ENCODE measurements around the gene ABHD12B.

Gene ABHD12B

GRCh38 chr14:50834802-50835276 is 37.0 kb upstream of the ABHD12B start:
- H3K27ac ChIP-seq = no peak overlapping the region
- TF ChIP-seq ZFX (IDR thresholded peaks at IDR 0.05; ENCODE audit: borderline replicate concordance) (no peak), CTCF (IDR thresholded peaks at IDR 0.05) (no peak)

- TF ChIP-seq ZFX (IDR thresholded peaks at IDR 0.05; ENCODE audit: borderline replicate concordance) (no peak), CTCF (IDR thresholded peaks at IDR 0.05) (no peak)
- no peak overlapping the region for H3K27ac ChIP-seq
These were observed 36.6 kb upstream of the ABHD12B start for GRCh38 chr14:50835280-50835679.

GRCh38 chr14:50836515-50836914 is 35.3 kb upstream of the ABHD12B start:
- H3K27ac ChIP-seq = no peak overlapping the region
- no peak for TF ChIP-seq ZFX (IDR thresholded peaks at IDR 0.05; ENCODE audit: borderline replicate concordance)
- no peak for TF ChIP-seq CTCF (IDR thresholded peaks at IDR 0.05)

GRCh38 chr14:50837271-50837670 is 34.6 kb upstream of the ABHD12B start:
- H3K27ac ChIP-seq = no peak overlapping the region
- TF ChIP-seq CTCF (IDR thresholded peaks at IDR 0.05) (no peak), ZFX (IDR thresholded peaks at IDR 0.05; ENCODE audit: borderline replicate concordance) (no peak)

GRCh38 chr14:50837850-50838470 is 33.9 kb upstream of the ABHD12B start:
- no peak overlapping the region for H3K27ac ChIP-seq
- TF ChIP-seq CTCF (IDR thresholded peaks at IDR 0.05) (no peak), ZFX (IDR thresholded peaks at IDR 0.05; ENCODE audit: borderline replicate concordance) (no peak)

GRCh38 chr14:50839048-50839447 is 32.8 kb upstream of the ABHD12B start:
- TF ChIP-seq ZFX (IDR thresholded peaks at IDR 0.05; ENCODE audit: borderline replicate concordance) = no peak
- no peak for TF ChIP-seq CTCF (IDR thresholded peaks at IDR 0.05)
- no peak overlapping the region for H3K27ac ChIP-seq

- TF ChIP-seq CTCF (IDR thresholded peaks at IDR 0.05) (no peak), ZFX (IDR thresholded peaks at IDR 0.05; ENCODE audit: borderline replicate concordance) (no peak)
These were observed 32.2 kb upstream of the ABHD12B start for GRCh38 chr14:50839691-50840090.

More at GRCh38 chr14:50839691-50840090, 32.2 kb upstream of the ABHD12B start:
- H3K27ac ChIP-seq = no peak overlapping the region

All from 22Rv1 (cell line).